GM18502 (cell line): ENCODE results near the gene HFE.

Experiments used
- ATAC-seq: cut with Tn5 transposase; IDR thresholded peaks from one replicate; pipeline ENCODE4 v1.9.1; 2021; ENCODE audit warnings: mild to moderate bottlenecking; ENCODE audit not compliant: unreplicated experiment, poor library complexity

HFE gene

GRCh38 chr6:26129656-26130055 is 42.4 kb downstream of the HFE start:
- no peak for ATAC-seq

DNA sequence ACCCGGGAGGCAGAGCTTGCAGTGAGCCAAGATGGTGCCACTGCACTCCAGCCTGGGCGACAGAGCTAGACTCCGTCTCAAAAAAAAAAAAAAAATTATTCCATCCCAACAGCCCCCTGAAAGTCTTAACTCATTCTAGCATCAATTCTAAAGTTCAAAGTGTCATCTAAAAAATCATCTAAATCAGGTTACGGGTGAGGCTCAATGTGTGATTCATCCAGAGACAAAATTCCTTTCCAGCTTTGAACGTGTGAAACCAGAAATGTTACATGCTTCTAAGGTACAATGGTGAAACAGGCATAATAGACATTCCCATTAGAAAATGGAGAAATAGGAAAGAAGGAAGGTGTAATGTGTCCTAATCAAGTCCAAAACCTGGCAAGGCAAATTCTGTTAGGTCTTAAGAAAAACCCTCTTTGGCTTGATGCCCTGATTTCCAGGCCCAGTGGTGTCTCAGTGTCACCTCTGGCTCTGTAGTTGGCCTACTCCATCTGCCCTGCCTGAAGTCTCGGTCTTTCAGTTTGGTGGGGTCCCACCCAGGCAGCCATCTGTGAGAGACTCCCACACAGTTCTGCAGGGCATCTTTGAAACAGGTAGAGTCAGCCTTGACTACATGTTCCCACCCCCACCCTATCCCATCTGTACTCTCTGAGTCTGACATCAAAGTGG is 43.5 kb downstream of the HFE start:
- no peak for ATAC-seq

DNA sequence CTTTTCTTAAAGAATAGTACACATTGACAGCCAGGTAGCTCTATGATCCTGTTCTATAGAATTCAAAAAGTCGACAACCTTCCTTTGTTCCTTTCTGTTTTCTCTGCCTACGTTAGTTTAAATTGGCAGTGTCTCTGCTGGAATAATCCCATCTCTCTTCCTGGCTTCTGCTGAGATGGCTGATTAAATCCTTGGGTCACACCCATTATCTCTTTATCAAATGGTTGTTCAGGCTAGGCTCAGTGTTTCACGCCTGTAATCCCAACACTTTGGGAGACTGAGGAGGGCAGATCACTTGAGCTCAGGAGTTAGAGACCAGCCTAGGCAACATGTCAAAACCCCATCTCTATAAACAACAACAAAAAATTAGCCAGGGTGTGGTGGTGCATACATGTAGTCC is 44.4 kb downstream of the HFE start:
- no peak for ATAC-seq

- no peak for ATAC-seq
Observed at GRCh38 chr6:26133730-26134129, 46.5 kb downstream of the HFE start.

DNA sequence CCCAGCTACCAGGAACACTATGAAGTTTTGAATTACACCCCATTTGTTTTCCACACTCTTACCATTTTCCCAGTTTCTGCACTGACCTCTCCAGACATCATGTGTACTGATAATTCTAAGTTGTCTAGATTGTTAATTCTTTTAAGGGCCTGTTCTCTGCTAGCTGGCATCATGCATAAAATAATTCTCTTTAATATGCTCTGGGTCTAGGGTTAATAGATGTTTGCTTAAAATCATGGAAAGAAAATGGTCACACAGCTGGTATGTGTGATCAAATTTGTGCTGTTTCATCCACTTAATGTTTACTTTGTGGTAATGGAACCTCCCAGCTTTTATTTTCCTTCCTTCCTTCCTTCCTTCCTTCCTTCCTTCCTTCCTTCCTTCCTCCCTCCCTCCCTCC is 49.1 kb downstream of the HFE start:
- no peak for ATAC-seq

GRCh38 chr6:26140254-26140966 is 53.2 kb downstream of the HFE start:
- ATAC-seq: no peak

GRCh38 chr6:26140967-26141294 is 53.7 kb downstream of the HFE start:
- ATAC-seq: no peak

DNA sequence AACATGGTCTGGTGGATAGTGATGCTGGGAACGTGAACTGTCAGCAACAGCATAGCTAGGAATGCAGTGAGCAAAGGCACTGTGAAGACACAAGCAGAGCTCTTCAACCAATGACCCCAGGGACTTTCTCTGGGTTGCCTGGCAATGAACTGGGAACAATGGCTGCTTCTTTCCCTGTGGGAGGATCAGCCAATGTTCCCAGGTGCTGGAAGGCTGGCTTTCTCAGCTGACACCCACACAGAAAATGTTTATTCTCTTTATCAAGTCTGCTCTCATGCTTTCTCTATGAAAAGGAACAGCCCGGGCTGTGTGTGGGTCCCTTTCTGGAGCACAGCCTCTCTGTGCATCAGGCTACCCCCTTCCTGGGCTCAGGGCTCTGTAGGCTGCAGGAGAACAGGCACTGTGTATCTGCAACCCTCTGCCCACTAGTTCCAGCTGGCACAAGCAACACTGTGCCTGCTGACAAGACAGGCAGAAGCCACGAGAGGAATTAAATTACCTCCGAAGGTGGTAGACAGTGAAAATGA is 54.2 kb downstream of the HFE start:
- ATAC-seq: no peak

DNA sequence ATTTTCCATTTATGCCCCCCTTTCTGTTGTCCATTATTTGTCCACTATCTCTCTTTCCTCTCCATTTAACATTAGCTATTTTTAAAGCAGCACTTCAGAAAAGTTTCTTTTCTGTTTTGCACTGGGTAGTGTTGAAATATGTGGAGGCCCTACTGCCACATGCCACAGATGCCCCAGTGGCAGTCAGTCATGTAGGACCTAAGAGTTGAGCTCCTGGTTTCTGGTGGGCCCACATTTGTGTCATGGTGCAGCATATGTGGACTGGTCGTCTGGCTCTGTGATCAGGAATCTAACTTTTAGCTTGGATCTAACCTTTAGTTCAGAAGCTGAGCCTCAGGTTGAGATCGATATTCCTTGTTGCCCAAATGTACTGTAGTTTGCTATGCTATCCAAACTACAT is 54.8 kb downstream of the HFE start:
- no peak for ATAC-seq
